Small intestine (tissue), 7 donors: ENCODE measurements around the gene MEIKIN. TPM values are rescaled to one million over a fixed set of nuclear protein-coding genes. Genes with fewer than 3 reads are reported as not detected.
"Not testable (repeated sequence)": the region's sequence is repeated elsewhere in the genome, so short reads cannot be mapped to it uniquely, and the experiment has no call there.

Experiments
- DNase-seq, 2 donors: peaks; one replicate each; pipeline versions ENCODE4 v3.0.0 to v3.0.0-alpha.2; 2013
- FAIRE-seq: peaks from 2 replicates; lab custom pipeline; 2012; peaks lifted over from hg19 to GRCh38; lab: Jason Lieb, UNC
- H3K27ac ChIP-seq, 3 donors: one replicate each; pipeline ENCODE4 v1.5.1; 2013; ENCODE audit warnings: low read length in 2 of 3, mild to moderate bottlenecking in 2 of 3, control low read depth in 1 of 3, inconsistent platforms in 1 of 3, low read depth in 1 of 3, moderate library complexity in 1 of 3
- H3K27me3 ChIP-seq, 3 donors: one replicate each; pipeline ENCODE4 v1.6.1; 2013; ENCODE audit warnings: low read length in 3 of 3, inconsistent platforms in 1 of 3; ENCODE audit not compliant: control insufficient read depth in 3 of 3, insufficient read depth in 3 of 3
- H3K36me3 ChIP-seq, 3 donors: one replicate each; pipeline ENCODE4 v1.6.1; 2013; ENCODE audit warnings: low read length in 3 of 3, inconsistent platforms in 1 of 3, low read depth in 1 of 3, mild to moderate bottlenecking in 1 of 3, moderate library complexity in 1 of 3; ENCODE audit not compliant: control insufficient read depth in 3 of 3, insufficient read depth in 2 of 3
- H3K4me1 ChIP-seq, 3 donors: one replicate each; pipeline ENCODE4 v1.6.1; 2013; ENCODE audit warnings: low read length in 2 of 3, inconsistent platforms in 1 of 3, low read depth in 1 of 3, mild to moderate bottlenecking in 1 of 3, moderate library complexity in 1 of 3; ENCODE audit not compliant: control insufficient read depth in 3 of 3, insufficient read depth in 2 of 3
- H3K4me3 ChIP-seq, 3 donors: one replicate each; pipeline ENCODE4 v1.5.1; 2013; ENCODE audit warnings: low read length in 3 of 3, control low read depth in 1 of 3, inconsistent platforms in 1 of 3, low read depth in 1 of 3, mild to moderate bottlenecking in 1 of 3, moderate library complexity in 1 of 3
- H3K9me3 ChIP-seq, 2 donors: one replicate each; pipeline ENCODE4 v1.6.1; 2013; ENCODE audit warnings: low read depth in 1 of 2, low read length in 1 of 2; ENCODE audit not compliant: control insufficient read depth in 2 of 2, insufficient read depth in 1 of 2
- WGBS, 3 donors: extraction: QIAGEN DNeasy Blood & Tissue Kit; methylation state at CpG; one replicate each; pipeline ENCODE4 v1.1.7; 2013; 5-methylcytosine and 5-hydroxymethylcytosine counted together
- polyA plus RNA-seq, 4 donors: library from polyadenylated mRNA; stranded (reverse) in 3 of 4; unstranded in 1 of 4; fragments of 200-250 nt in 3 of 4; fragments of 120-200 nt in 1 of 4; gene quantifications; one replicate each; pipeline versions ENCODE4 v1.2.1 to v1.2.3, GENCODE V29; 2013
- donor health status: healthy with polysubstance abuse.
- donor health status: control.
- donor health status: control.
- donor health status: Bipolar disorder and iron deficiency.
- donor health status: healthy.

The MEIKIN gene
- polyA plus RNA-seq, 4 donors = 3.8 TPM; not detected in 3

DNA sequence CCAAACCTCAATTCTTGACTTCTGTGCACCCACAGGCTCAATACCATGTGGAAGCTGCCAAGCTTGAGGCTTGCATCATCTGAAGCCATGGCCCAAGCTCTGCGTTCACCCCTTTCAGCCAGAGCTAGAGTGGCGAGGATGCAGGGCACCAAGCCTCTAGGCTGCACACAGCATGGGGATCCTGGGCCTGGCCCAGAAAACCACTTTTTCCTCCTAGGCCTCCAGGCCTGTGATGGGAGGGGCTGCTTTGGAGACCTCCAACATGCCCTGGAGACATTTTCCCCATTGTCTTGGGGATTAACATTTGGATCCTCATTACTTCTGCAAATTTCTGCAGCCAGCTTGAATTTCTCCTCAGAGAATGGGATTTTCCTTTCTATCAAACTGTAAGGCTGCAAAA lies 112.8 kb downstream of the MEIKIN start:
- not testable (repeated sequence) for H3K27me3 ChIP-seq, H3K36me3 ChIP-seq, FAIRE-seq, H3K4me3 ChIP-seq, H3K9me3 ChIP-seq, H3K4me1 ChIP-seq, DNase-seq, H3K27ac ChIP-seq
- 89 to 91% (median 90%) methylated on average over 2 of the region's 2 CpGs for WGBS, 3 donors

DNA sequence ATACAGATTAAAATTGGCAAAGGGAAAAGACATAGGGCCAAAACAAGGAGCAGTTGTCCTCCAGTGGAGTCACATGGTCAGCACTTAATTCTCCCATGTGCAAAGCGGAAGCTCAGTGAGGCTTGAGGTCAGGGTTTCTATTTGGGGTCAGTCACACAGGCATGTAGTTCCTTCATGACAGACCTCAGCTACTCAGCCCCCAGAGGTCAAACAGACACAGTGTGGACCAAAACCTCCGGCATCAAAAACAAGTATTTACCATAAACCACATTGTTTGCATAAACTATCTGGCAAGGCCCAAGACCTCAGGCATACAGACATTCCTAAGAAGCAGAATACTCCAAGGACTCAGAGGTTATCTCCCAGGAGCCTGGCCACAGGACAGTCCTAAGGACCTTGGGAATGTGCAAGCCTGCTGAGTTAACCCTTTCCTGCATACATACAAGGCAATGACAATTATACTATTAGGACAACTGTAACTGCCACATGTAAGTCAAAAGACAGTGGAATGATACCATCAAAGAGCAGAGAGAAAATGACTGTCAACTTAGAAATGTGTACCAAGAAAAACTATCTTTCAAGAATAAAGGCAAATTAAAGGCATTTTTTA lies 120.0 kb downstream of the MEIKIN start:
- no peaks in the 10 kb centered on the region for H3K4me1 ChIP-seq
- WGBS, 3 donors = 60 to 64% (median 63%) methylated on average over 2 of the region's 2 CpGs
- no peak for DNase-seq
- H3K36me3 ChIP-seq = no peaks in the 10 kb centered on the region
- FAIRE-seq = no peak
- peaks cover 0 to 10% of the 10 kb centered on the region in 2 donors for H3K9me3 ChIP-seq
- H3K27me3 ChIP-seq = no peaks in the 10 kb centered on the region
- H3K27ac ChIP-seq = no peak overlapping the region
- no peak overlapping the region for H3K4me3 ChIP-seq

DNA sequence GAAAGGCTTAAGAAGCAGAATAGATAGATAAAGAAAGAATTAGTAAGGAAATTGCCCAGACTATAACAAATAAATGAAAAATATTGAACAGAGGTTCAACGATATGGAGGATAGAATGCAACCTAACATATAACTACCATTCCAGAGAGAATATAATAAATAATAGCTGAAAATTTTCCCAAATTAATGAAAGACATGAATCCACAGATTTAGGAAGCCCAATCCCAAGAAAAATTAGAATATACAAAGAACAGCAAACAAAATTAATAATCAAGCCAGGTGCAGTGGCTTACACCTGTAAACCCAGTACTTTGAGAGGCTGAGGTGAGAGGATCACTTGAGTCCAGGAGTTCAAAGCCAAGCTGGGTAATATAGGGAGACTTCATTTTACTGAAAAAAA lies 120.8 kb downstream of the MEIKIN start:
- H3K27ac ChIP-seq = no peak overlapping the region
- no peak for FAIRE-seq
- peaks cover 0 to 10% of the 10 kb centered on the region in 2 donors for H3K9me3 ChIP-seq
- H3K27me3 ChIP-seq = no peaks in the 10 kb centered on the region
- H3K4me1 ChIP-seq = no peaks in the 10 kb centered on the region
- H3K36me3 ChIP-seq = no peaks in the 10 kb centered on the region
- 96 to 100% (median 96%) methylated on average over 1 of the region's 1 CpG for WGBS, 3 donors
- DNase-seq = no peak
- H3K4me3 ChIP-seq = no peak overlapping the region

DNA sequence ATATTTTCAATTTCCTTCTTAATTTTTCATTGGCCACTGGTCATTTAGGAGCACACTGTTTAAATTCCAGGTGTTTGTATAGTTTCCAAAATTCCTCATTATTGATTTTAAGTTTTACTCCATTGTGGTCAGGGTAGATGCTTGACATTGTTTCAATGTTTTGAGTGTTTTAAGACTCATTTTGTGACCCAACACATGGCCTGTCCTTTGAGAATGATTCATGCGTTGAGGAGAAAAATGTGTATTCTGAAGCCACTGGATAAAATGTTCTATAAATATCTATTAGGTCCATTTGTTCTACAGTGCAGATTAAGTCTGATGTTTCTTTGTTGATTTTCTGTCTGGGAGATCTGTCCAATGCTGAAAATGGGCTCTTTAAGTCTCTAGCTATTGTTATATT lies 124.2 kb downstream of the MEIKIN start:
- Histone ChIP-seq H3K4me3 (no peak overlapping the region), H3K27ac (no peak overlapping the region), H3K36me3 (no peaks in the 10 kb centered on the region), H3K9me3 (peaks cover 0 to 5% of the 10 kb centered on the region in 2 donors), H3K4me1 (no peaks in the 10 kb centered on the region), H3K27me3 (no peaks in the 10 kb centered on the region)
- no peak for DNase-seq
- no peak for FAIRE-seq
- 80 to 94% (median 83%) methylated on average over 1 of the region's 1 CpG for WGBS, 3 donors

DNA sequence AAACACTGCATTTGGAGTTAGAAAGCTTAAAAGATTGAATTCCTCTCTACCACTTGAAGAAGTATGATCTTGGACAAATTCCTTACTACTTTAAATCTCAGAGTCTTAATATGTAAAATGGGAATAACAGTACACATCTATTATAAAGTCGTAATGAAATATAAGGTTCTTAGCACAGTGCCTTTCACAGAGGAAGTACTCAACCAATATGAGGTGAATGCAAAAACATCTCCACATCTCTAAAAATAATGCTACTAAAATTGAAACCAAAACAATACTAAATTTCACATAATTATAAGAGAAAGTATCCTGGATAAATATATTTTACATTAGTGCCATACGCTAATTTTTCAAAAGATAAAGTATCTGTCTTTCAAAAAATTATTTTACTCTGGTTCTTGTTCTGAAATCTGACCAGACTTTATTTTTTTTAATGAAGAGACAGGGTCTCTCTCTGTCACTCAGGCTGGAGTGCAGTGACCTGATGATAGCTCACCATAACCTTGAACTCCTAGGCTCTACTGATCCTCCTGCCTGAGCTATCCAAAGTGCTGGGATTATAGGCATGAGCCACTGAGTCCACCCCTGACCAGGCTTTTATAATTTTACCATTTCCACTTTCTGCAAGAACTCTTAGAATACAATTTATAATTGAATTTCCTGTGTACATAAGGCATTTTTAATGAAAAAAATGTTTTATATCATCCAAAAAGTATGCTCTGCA lies 127.3 kb downstream of the MEIKIN start:
- Histone ChIP-seq H3K27me3 (no peaks in the 10 kb centered on the region), H3K4me1 (peaks cover 0 to 4% (median 0%) of the 10 kb centered on the region in 3 donors), H3K9me3 (no peaks in the 10 kb centered on the region), H3K27ac (no peak overlapping the region), H3K36me3 (no peaks in the 10 kb centered on the region), H3K4me3 (no peak overlapping the region)
- 73 to 85% (median 79%) methylated on average over 2 of the region's 2 CpGs for WGBS, 3 donors
- FAIRE-seq (no peak), DNase-seq (no peak)

DNA sequence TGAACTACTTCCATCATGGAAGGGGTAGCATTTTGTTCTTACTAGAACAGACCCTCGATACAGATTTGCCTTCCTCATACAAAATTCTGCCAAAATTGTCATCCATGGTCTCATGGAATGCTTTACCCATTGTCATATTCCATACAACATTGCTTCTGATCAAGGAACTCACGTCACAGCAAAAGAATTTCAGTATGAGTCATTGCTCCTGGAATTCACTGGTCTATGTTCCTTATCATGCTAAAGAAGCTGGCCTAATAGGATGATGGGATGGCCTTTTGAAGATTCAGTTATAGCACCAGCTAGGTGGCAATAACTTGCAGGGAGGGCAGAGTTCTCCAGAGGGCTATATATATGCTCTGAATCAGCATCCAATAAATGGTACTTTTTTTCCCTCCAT lies 130.5 kb downstream of the MEIKIN start:
- no peak overlapping the region for H3K4me3 ChIP-seq
- WGBS, 3 donors = 44 to 63% (median 48%) methylated on average over 2 of the region's 2 CpGs
- H3K36me3 ChIP-seq = no peaks in the 10 kb centered on the region
- FAIRE-seq (no peak), DNase-seq (peak; percentile 55 to 72)
- H3K9me3 ChIP-seq = no peaks in the 10 kb centered on the region
- no peaks in the 10 kb centered on the region for H3K27me3 ChIP-seq
- no peak overlapping the region for H3K27ac ChIP-seq
- peaks cover 0 to 8% (median 0%) of the 10 kb centered on the region in 3 donors for H3K4me1 ChIP-seq

DNA sequence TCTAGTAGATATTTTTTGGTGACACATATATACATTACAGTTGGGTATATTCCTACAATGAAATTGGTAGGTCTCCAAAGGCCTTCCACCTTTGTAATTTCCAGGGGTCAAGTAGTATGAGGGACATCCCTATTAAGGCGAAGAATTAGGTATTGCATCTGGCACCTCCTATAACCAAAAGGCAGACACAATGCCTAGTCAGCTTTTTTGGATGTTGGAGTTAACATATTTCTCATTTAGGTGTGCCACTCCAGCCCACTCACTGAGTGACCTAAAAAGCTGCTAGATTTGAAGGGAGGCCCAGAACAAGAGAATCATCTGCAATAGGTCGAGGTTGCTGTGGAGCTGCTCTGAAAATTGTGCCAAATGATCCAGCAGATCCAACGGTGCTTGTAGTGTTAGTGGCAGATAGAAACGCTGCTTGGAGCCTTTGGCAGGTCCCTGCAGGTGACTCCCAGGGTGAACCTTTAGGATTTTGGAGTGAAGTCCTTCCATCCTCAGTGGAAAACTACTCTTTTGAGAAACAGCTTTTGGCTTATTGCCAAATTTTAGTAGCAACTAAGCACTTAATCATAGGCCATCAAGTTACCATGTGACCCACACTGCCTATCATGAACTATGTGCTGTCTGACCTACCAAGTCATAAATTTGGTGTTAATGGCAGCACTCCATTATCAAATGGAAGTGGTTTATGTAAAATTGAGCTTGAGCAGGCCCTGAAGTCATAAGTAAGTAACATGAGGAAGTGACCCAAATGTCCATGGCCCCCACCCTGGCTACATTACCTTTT lies 132.9 kb downstream of the MEIKIN start:
- no peak overlapping the region for H3K27ac ChIP-seq
- H3K4me1 ChIP-seq = peaks cover 0 to 8% (median 0%) of the 10 kb centered on the region in 3 donors
- H3K27me3 ChIP-seq = no peaks in the 10 kb centered on the region
- FAIRE-seq = no peak
- DNase-seq = no peak
- H3K36me3 ChIP-seq = no peaks in the 10 kb centered on the region
- H3K9me3 ChIP-seq = no peaks in the 10 kb centered on the region
- H3K4me3 ChIP-seq = no peak overlapping the region
- WGBS, 3 donors = 81 to 87% (median 81%) methylated on average over 4 of the region's 4 CpGs

DNA sequence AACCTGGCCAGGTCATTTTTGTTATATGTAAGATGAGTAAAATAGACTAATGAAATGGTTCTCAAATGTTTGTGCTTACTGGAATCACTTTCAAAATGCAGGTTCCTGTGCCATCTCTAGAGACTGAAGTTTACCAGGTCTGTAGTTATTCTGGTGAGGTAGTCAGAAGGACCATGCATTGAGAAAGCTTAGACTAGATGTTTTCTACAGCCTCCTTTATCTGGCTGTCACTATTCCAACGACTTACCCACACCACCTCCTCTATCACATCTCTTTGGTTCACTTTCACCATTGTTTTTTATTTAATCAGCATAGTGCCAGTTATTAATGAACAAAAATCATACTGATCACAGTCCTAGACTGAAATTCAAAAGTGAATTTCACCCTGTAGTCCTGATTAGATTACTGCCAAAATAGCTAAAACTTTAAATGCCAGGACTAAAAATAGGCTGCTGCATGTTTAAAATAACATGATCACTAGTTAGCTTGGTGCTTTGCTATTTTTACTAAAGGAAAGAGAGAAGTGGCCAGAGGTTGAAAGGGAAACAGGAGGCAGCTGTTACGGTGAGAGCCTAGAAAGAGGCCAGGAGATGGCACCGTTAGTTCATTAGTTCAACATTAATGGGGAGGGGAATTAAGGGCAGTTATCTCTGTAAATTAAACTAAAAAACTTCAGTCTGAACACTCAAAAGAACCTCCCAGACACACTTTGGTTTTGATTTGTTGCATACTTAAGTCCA lies 134.8 kb downstream of the MEIKIN start:
- Histone ChIP-seq H3K4me1 (peaks cover 0 to 8% (median 0%) of the 10 kb centered on the region in 3 donors), H3K9me3 (no peaks in the 10 kb centered on the region), H3K27me3 (no peaks in the 10 kb centered on the region), H3K36me3 (no peaks in the 10 kb centered on the region), H3K4me3 (no peak overlapping the region), H3K27ac (no peak overlapping the region)
- DNase-seq = peak in 1 of 2 donors; percentile 11
- no peak for FAIRE-seq
- WGBS, 3 donors = 9 to 15% (median 10%) methylated on average over 3 of the region's 3 CpGs
